Right hindlimb (tissue), 1 donor: ENCODE results near the gene TBKBP1.

Experiments
- DNase-seq: peaks from one replicate; pipeline ENCODE4 v3.0.0-alpha.2; 2018

Gene TBKBP1

GRCh38 chr17:47693731-47694580 is at the start of gene TBKBP1:
TBKBP1 (plus strand) TSS chr17:47694161; CDS start chr17:47696113, 1,952 bp downstream.
- no peak for DNase-seq

- no peak for DNase-seq
Observed at GRCh38 chr17:47644324-47644723, 49.6 kb upstream of the TBKBP1 start.

- DNase-seq: peak; percentile 100
Observed at GRCh38 chr17:47649153-47649971, 44.6 kb upstream of the TBKBP1 start, which contains the start of gene KPNB1. KPNB1 (plus strand) TSS chr17:47649919; CDS start chr17:47650245, 326 bp downstream.

GRCh38 chr17:47649972-47650524 is 43.9 kb upstream of the TBKBP1 start:
- no peak for DNase-seq

GRCh38 chr17:47650525-47651522 is 43.1 kb upstream of the TBKBP1 start:
- DNase-seq: peak; percentile 97

GRCh38 chr17:47651704-47652103 is 42.3 kb upstream of the TBKBP1 start:
- DNase-seq: no peak

- DNase-seq: no peak
Observed at GRCh38 chr17:47652570-47652969, 41.4 kb upstream of the TBKBP1 start.

- DNase-seq: no peak
Observed at GRCh38 chr17:47653442-47653841, 40.5 kb upstream of the TBKBP1 start.

- DNase-seq: no peak
Observed at GRCh38 chr17:47654991-47655390, 39.0 kb upstream of the TBKBP1 start.

GRCh38 chr17:47660064-47660492 is 33.9 kb upstream of the TBKBP1 start:
- no peak for DNase-seq

GRCh38 chr17:47663912-47664623 is 29.9 kb upstream of the TBKBP1 start:
- peak; percentile 40 for DNase-seq

GRCh38 chr17:47664624-47664941 is 29.4 kb upstream of the TBKBP1 start:
- DNase-seq: no peak

GRCh38 chr17:47665655-47666054 is 28.3 kb upstream of the TBKBP1 start:
- DNase-seq: no peak

GRCh38 chr17:47669081-47669480 is 24.9 kb upstream of the TBKBP1 start:
- no peak for DNase-seq

- no peak for DNase-seq
Observed at GRCh38 chr17:47670064-47670463, 23.9 kb upstream of the TBKBP1 start.

GRCh38 chr17:47674499-47674898 is 19.5 kb upstream of the TBKBP1 start:
- no peak for DNase-seq

- no peak for DNase-seq
Observed at GRCh38 chr17:47675380-47676198, 18.4 kb upstream of the TBKBP1 start.

- no peak for DNase-seq
Observed at GRCh38 chr17:47676199-47676472, 17.8 kb upstream of the TBKBP1 start.

- no peak for DNase-seq
Observed at GRCh38 chr17:47676510-47677165, 17.3 kb upstream of the TBKBP1 start.

GRCh38 chr17:47678196-47678595 is 15.8 kb upstream of the TBKBP1 start:
- DNase-seq: no peak
